WI38 (cell line): Measurements from ENCODE around the gene SLC2A14.
"Not testable (repeated sequence)": the region's sequence is repeated elsewhere in the genome, so short reads cannot be mapped to it uniquely, and the experiment has no call there.

ENCODE experiments used
- H3K4me3 ChIP-seq: 2 replicates; pipeline ENCODE4 v1.5.1; 2011; ENCODE audit warnings: low read depth, mild to moderate bottlenecking, control low read depth, low read length
- CTCF ChIP-seq: IDR thresholded peaks from 2 replicates; pipeline ENCODE4 v1.5.1; 2012; ENCODE audit warnings: low read depth, mild to moderate bottlenecking, control low read depth, low read length

Gene SLC2A14

GRCh38 chr12:7877420-7877819, 4.7 kb upstream of the SLC2A14 start:
- no peak overlapping the region for H3K4me3 ChIP-seq
- no peak for TF ChIP-seq CTCF

- TF ChIP-seq CTCF, result no peak
- H3K4me3 ChIP-seq, result no peak overlapping the region
Observed at GRCh38 chr12:7870335-7870734, 2.4 kb downstream of the SLC2A14 start.

- TF ChIP-seq CTCF, result no peak
Observed at GRCh38 chr12:7869137-7869536, 3.6 kb downstream of the SLC2A14 start.

GRCh38 chr12:7868391-7868790, 4.3 kb downstream of the SLC2A14 start:
- no peak overlapping the region for H3K4me3 ChIP-seq
- no peak for TF ChIP-seq CTCF

More at GRCh38 chr12:7869137-7869536, 3.6 kb downstream of the SLC2A14 start:
- H3K4me3 ChIP-seq, result no peak overlapping the region

- TF ChIP-seq CTCF, result no peak
- no peak overlapping the region for H3K4me3 ChIP-seq
Observed at GRCh38 chr12:7864601-7865150, 8.0 kb downstream of the SLC2A14 start.

- not testable (repeated sequence) for H3K4me3 ChIP-seq
Observed at GRCh38 chr12:7862814-7863348, 9.8 kb downstream of the SLC2A14 start.

- H3K4me3 ChIP-seq, result not testable (repeated sequence)
Observed at GRCh38 chr12:7862301-7862700, 10.4 kb downstream of the SLC2A14 start.

GRCh38 chr12:7859552-7859951, 13.2 kb downstream of the SLC2A14 start:
- no peak overlapping the region for H3K4me3 ChIP-seq
- TF ChIP-seq CTCF, result no peak
